HFFc6 (cell line): ENCODE data around the gene LRP4. TPM values are rescaled to one million over a fixed set of nuclear protein-coding genes. Genes with fewer than 3 reads are reported as not detected.

Experiments
- DNase-seq: peaks from one replicate; pipeline ENCODE4 v3.0.0-alpha.2; 2018
- H3K27ac Mint-ChIP-seq: 2 replicates; pipeline ENCODE4 v1.8.0; 2020; ENCODE audit warnings: mild to moderate bottlenecking, mixed read lengths
- H3K27me3 Mint-ChIP-seq: 2 replicates; pipeline ENCODE4 v1.8.0; 2021; ENCODE audit warnings: mild to moderate bottlenecking, moderate library complexity, mixed read lengths; ENCODE audit not compliant: insufficient read depth
- H3K36me3 Mint-ChIP-seq: 2 replicates; pipeline ENCODE4 v1.8.0; 2021; ENCODE audit warnings: low read depth, mixed read lengths
- H3K4me1 Mint-ChIP-seq: 2 replicates; pipeline ENCODE4 v1.8.0; 2020; ENCODE audit warnings: low read depth, mixed read lengths
- H3K4me3 Mint-ChIP-seq: 2 replicates; pipeline ENCODE4 v1.8.0; 2020; ENCODE audit warnings: mild to moderate bottlenecking, moderate library complexity, mixed read lengths
- H3K9me3 Mint-ChIP-seq: 2 replicates; pipeline ENCODE4 v1.8.0; 2020; ENCODE audit warnings: mild to moderate bottlenecking, mixed read lengths
- total RNA-seq, 6 experiments: library from RNA; stranded (reverse); fragmentation: NEBNext Ultra II Directional; extraction: Animal tissue kit (Norgen Biotek cat#: 25700); gene quantifications; 2 replicates in 1 of 6; 3 replicates in 5 of 6; pipeline ENCODE4 v1.2.3, GENCODE V29; 2021
- TF ChIP-seq, protein P1 (sequence below): fragments of 200-600 bp; sonication (generic); IDR thresholded peaks from 2 replicates; pipeline ENCODE4 v1.5.0; 2021; ENCODE audit warnings: antibody characterized with exemption, mild to moderate bottlenecking

Gene LRP4
- total RNA-seq, 6 experiments from 2014 or later: 1.4 to 2.1 (median 1.8) TPM

DNA sequence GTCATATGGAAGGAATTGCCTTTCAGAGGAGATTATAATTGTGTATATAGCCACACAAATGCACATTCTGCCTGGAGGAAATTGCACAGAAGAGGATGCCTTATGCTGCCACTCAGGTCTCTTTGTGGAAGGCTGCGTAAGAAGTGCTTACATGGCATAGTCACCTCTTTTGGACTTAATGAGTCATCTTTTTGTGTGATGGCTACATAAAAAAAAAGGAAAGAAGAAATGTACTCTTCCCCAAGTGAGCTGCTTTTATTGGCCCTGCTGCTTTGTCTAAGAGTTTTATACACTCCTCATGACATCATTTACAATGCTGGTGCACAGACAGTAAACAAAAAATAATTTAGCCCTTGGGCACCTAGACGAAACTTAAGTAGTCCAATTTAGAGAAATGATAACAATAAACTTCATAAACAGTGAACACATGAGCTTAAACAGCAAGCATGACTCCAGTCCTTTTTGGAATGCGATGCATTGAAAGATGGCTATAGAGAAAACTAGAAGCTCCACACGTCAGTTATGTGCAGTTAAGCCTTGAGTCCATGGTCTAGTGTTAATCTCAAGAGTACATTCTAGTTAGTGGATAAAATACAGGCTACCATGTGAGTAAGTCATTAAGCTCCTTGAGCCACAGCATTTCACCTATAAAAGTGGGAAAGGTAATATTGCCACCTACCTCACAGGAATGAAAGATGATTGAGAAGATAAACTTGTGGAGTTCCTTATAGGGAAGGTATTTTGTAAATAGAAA lies 30.2 kb upstream of the LRP4 start:
- H3K36me3 Mint-ChIP-seq: no peaks in the 10 kb centered on the region
- H3K4me3 Mint-ChIP-seq: peak overlapping the region; percentile 30; the same call in 1 of the 2 replicates

DNA sequence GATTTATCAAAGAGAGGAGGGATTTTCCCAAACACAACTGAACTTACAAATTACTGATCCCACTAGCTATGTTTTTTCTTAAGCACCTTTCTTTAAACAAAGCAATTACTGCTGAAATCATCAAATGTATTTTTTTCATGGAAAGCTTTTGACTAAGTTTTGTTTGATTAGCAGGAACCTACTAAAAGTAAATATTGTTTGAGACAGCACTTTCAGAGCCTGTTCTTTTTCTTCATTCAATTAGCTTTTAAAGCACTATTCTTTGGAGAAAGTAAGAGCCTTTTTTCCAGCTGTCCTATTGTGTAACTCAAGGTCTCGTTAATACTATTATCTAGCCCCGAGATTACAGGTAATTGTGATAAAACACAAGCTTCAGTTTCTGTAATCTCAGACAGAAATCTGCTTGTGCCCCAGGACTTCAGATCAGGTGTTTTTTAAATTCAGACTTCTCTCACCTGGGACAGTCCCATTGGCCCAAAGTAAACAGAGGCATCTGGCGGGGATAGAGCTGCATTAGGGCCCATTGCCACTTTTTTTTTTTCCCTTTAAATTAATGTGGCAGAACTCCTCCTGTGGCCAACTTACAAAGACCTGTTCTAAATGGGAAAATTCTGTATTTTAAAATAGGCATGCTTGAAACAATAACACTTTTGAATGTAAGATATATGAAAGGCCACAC lies 29.2 kb upstream of the LRP4 start:
- Mint-ChIP-seq H3K27ac (peak overlapping the region; percentile 82), H3K27me3 (no peaks in the 10 kb centered on the region; the same call in 1 of the 2 replicates), H3K9me3 (no peaks in the 10 kb centered on the region), H3K36me3 (no peaks in the 10 kb centered on the region), H3K4me1 (peaks cover 36% of the 10 kb centered on the region), H3K4me3 (no peak overlapping the region)
- DNase-seq: no peak
- TF ChIP-seq, protein P1, sequence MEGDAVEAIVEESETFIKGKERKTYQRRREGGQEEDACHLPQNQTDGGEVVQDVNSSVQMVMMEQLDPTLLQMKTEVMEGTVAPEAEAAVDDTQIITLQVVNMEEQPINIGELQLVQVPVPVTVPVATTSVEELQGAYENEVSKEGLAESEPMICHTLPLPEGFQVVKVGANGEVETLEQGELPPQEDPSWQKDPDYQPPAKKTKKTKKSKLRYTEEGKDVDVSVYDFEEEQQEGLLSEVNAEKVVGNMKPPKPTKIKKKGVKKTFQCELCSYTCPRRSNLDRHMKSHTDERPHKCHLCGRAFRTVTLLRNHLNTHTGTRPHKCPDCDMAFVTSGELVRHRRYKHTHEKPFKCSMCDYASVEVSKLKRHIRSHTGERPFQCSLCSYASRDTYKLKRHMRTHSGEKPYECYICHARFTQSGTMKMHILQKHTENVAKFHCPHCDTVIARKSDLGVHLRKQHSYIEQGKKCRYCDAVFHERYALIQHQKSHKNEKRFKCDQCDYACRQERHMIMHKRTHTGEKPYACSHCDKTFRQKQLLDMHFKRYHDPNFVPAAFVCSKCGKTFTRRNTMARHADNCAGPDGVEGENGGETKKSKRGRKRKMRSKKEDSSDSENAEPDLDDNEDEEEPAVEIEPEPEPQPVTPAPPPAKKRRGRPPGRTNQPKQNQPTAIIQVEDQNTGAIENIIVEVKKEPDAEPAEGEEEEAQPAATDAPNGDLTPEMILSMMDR: no peak

More for the DNA sequence above, 30.2 kb upstream of the LRP4 start:
- TF ChIP-seq, protein P1: no peak
- Mint-ChIP-seq H3K27ac (peak overlapping the region; percentile 82), H3K4me1 (peaks cover 41% of the 10 kb centered on the region), H3K27me3 (no peaks in the 10 kb centered on the region; the same call in 1 of the 2 replicates), H3K9me3 (no peaks in the 10 kb centered on the region)
- peak; percentile 89 for DNase-seq

DNA sequence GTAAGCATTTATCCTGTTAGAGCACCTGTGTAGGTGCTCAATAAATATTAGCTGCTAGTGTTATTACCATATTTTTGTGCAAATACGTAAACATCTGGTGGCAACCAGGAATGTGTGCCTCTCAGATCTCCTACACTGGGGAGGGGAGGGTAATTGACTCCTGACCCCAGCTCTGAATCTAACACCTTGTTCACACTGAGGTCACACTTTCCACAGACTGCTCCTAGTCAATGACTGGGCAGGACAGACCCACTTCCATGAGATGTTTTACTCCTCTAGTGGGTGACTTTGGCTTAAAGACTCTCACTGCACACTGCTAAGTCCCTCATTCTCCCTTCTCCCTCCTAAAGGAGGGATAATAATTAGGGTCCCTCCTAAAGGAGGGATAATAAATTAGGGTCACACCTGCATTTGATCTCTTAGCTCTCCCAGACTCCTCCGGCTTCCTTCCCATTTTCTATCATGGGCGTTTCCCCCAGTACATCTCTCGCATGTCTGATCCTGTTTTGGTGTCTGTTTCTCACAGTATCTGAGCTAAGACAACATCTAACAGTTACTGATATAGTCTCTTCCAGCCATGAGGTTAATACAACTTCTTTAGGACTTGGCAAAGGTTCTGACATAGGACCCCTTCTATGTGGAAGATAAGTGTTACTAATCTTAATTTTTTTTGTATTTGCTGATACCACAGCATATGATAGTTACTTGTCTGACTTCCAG lies 26.2 kb upstream of the LRP4 start:
- Mint-ChIP-seq H3K4me1 (peaks cover 26% of the 10 kb centered on the region), H3K4me3 (no peak overlapping the region), H3K27me3 (no peaks in the 10 kb centered on the region; the same call in 1 of the 2 replicates), H3K36me3 (no peaks in the 10 kb centered on the region), H3K9me3 (no peaks in the 10 kb centered on the region), H3K27ac (no peak overlapping the region)
- no peak for DNase-seq
- TF ChIP-seq, protein P1: no peak

DNA sequence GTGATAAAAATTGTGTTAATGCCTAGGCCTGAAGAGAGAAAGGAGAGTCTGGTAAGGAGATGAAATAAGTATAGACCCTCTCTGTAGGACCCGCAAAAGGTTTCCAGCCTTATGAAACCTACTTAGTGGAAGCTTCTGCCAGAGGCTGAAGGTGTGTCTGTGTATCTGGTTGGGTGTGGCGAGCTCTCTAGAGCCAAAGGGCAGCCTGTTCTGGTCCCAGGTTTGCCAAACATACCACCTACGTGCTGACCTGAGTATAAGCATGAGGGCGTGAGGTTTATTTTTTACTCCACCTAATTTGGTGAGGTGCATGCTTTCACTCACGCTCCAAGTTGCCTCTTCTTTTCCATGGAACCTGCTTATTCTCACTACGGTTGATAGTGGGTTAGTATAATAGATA lies 23.8 kb upstream of the LRP4 start:
- Mint-ChIP-seq H3K27me3 (no peaks in the 10 kb centered on the region; the same call in 1 of the 2 replicates), H3K4me1 (peaks cover 8% of the 10 kb centered on the region), H3K4me3 (no peak overlapping the region), H3K27ac (no peak overlapping the region), H3K36me3 (peaks cover 4% of the 10 kb centered on the region; the same call in 1 of the 2 replicates), H3K9me3 (no peaks in the 10 kb centered on the region)
- no peak for DNase-seq
- TF ChIP-seq, protein P1: no peak
